Mesothelial cell of epicardium (in vitro differentiated cells): Measurements from ENCODE around the gene IL22RA1. TPM values are rescaled to one million over a fixed set of nuclear protein-coding genes. Genes with fewer than 3 reads are reported as not detected.

Source experiments
- DNase-seq, 2 experiments: peaks; one replicate each; pipeline ENCODE4 v3.0.0; 2021; ENCODE audit warnings: low spot score in 2 of 2; ENCODE audit not compliant: unreplicated experiment in 2 of 2
- H3K27ac Mint-ChIP-seq: 2 replicates; pipeline ENCODE4 v1.8.0; 2021; ENCODE audit warnings: mixed read lengths
- H3K27me3 Mint-ChIP-seq: 2 replicates; pipeline ENCODE4 v1.8.0; 2021; ENCODE audit warnings: low read depth, mixed read lengths
- H3K36me3 Mint-ChIP-seq: 2 replicates; pipeline ENCODE4 v1.8.0; 2021; ENCODE audit warnings: mixed read lengths
- H3K4me1 Mint-ChIP-seq: 2 replicates; pipeline ENCODE4 v1.8.0; 2021; ENCODE audit warnings: mixed read lengths
- H3K4me3 Mint-ChIP-seq: 2 replicates; pipeline ENCODE4 v1.8.0; 2021; ENCODE audit warnings: mild to moderate bottlenecking, moderate library complexity, mixed read lengths
- H3K9me3 Mint-ChIP-seq: 2 replicates; pipeline ENCODE4 v1.8.0; 2021; ENCODE audit warnings: mixed read lengths
- total RNA-seq: library from RNA; stranded (reverse); gene quantifications from 3 replicates; pipeline ENCODE4 v1.2.1, GENCODE V29; 2021
- TF ChIP-seq, protein P1 (sequence below): fragments of 200-600 bp; sonication (generic); IDR thresholded peaks from one replicate; pipeline ENCODE4 v1.5.0; 2021; ENCODE audit warnings: antibody characterized with exemption; ENCODE audit not compliant: unreplicated experiment

IL22RA1 gene
- total RNA-seq, 1 donor from 2014 or later = 0.09 TPM

DNA sequence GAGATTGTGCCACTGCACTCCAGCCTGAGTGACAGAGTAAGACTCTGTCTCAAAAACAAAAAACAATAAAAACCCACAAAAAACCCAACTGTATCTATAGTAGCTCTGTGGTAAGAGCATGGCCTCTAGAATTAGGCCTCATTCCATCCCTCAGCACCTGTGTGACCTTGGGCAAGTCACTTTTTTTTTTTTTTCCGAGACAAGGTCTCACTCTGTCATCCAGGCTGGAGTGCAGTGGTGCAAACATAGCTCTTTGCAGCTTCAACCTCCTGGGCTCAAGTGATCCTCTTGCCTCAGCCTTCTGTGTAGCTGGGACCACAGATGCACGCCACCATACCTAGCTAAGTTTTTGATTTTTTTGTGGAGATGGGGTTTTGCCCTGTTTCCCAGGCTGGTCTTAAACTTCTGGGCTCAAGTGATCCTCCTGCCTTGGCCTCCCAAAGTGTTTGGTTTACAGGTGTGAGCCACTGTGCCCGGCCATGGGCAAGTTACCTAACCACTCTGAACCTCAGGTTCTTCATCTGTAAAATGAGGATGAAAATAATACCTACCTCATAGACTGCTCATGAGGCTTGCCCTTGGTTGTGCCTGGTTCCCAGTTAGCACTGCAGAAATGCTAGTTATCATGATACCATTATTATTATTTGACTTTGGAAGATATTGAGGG, 15.7 kb downstream of the IL22RA1 start:
- DNase-seq = no peak
- TF ChIP-seq, protein P1, sequence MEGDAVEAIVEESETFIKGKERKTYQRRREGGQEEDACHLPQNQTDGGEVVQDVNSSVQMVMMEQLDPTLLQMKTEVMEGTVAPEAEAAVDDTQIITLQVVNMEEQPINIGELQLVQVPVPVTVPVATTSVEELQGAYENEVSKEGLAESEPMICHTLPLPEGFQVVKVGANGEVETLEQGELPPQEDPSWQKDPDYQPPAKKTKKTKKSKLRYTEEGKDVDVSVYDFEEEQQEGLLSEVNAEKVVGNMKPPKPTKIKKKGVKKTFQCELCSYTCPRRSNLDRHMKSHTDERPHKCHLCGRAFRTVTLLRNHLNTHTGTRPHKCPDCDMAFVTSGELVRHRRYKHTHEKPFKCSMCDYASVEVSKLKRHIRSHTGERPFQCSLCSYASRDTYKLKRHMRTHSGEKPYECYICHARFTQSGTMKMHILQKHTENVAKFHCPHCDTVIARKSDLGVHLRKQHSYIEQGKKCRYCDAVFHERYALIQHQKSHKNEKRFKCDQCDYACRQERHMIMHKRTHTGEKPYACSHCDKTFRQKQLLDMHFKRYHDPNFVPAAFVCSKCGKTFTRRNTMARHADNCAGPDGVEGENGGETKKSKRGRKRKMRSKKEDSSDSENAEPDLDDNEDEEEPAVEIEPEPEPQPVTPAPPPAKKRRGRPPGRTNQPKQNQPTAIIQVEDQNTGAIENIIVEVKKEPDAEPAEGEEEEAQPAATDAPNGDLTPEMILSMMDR = no peak
- H3K27me3 Mint-ChIP-seq = no peaks in the 10 kb centered on the region
- H3K27ac Mint-ChIP-seq = no peak overlapping the region
- H3K4me3 Mint-ChIP-seq = no peak overlapping the region
- peaks cover 19% of the 10 kb centered on the region for H3K9me3 Mint-ChIP-seq
- H3K4me1 Mint-ChIP-seq = no peaks in the 10 kb centered on the region
- no peaks in the 10 kb centered on the region for H3K36me3 Mint-ChIP-seq

DNA sequence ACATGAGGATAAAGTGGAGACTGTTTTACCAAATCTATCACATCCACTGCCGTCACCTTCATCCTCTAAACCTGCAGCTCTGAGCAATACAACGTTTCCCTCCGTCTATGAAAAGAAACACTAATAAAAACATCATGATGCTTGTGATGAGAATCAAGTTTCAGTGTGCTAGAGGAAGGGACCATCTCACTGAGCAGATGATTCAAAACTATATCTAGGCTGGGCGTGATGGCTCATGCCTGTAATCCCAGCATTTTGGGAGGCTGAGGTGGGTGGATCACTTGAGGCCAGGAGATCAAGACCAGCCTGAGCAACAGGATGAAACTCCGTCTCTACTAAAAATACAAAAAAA, 16.3 kb downstream of the IL22RA1 start:
- H3K9me3 Mint-ChIP-seq = peaks cover 18% of the 10 kb centered on the region
- peaks cover 3% of the 10 kb centered on the region for H3K27me3 Mint-ChIP-seq
- H3K4me1 Mint-ChIP-seq = no peaks in the 10 kb centered on the region
- H3K27ac Mint-ChIP-seq = no peak overlapping the region
- TF ChIP-seq, protein P1 = no peak
- no peak overlapping the region for H3K4me3 Mint-ChIP-seq
- no peak for DNase-seq
- H3K36me3 Mint-ChIP-seq = no peaks in the 10 kb centered on the region

DNA sequence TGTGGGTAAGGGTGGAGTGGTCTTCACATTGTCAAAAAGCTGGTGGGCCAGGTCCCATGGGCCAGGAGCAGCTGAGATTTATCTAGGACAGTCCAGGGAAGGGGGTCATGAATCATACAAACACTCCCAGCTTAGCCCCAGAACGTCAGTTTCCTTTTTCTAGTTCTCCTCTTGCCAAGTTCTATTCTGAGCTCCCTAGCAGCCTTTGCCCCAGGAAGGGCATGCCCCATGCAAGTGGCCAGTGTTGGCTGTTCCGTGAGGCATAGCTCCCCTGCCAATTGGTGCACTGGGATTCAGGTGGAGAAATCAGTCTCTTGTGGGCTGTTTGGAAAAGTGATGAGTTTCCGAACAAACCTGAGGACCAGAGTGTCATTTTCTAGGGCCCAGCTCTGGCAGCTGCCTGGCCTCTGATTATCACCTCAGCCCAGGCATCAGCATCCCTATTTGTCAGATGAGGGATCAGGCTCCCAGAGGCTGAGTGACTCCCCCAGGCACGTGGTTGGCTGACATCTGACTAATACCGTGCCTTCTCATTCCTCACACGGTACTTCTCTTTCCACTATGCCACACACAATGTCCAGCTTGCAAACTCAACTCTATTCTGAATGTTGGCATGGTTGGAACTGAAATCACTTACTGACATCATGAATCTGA, 16.8 kb downstream of the IL22RA1 start:
- Mint-ChIP-seq H3K4me1 (no peaks in the 10 kb centered on the region), H3K27ac (no peak overlapping the region), H3K27me3 (peaks cover 3% of the 10 kb centered on the region), H3K36me3 (no peaks in the 10 kb centered on the region), H3K9me3 (peaks cover 13% of the 10 kb centered on the region), H3K4me3 (no peak overlapping the region)
- TF ChIP-seq, protein P1 = no peak
- no peak for DNase-seq

DNA sequence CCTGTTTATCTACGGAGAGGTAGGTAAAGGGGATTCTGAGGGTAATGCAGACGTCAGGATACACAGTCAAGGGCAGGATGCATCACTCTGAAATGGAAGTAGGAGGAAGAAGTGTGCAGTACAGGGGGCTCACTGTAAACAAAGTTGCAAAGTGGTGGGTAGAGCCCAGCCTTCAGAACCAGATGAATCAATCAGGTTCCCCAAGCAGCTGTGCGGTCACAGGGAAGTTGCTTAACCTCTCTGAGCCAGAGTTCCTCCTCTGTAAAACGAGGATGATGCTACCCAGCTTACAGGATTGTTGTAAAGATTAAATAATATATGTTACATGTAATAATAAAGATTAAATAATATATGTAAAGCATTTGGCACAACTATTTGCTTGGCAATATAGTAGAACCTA, 17.5 kb downstream of the IL22RA1 start:
- no peak overlapping the region for H3K27ac Mint-ChIP-seq
- no peak overlapping the region for H3K4me3 Mint-ChIP-seq

DNA sequence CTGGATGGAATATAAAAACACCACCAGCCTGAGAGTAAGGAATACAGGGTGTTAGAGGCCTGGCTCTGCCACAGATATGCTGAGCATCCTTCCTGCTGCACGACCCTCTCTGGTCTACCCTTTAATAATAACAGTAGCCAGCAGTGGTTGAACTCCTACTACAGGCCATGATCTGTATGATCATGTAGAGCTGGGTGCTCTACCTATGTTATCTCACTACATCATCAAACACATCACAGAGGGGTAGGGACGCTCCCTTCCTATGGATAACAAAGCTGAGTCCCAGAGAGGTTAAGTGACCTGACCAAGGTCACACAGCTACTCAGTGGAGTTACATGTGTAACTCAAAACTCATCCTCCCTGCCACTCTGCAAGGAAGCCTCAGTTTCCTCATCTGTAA, 18.0 kb downstream of the IL22RA1 start:
- no peaks in the 10 kb centered on the region for H3K36me3 Mint-ChIP-seq
- no peak for DNase-seq
- peaks cover 6% of the 10 kb centered on the region for H3K4me1 Mint-ChIP-seq
- H3K27ac Mint-ChIP-seq = no peak overlapping the region
- H3K9me3 Mint-ChIP-seq = peaks cover 6% of the 10 kb centered on the region
- H3K27me3 Mint-ChIP-seq = peaks cover 3% of the 10 kb centered on the region
- no peak overlapping the region for H3K4me3 Mint-ChIP-seq
- TF ChIP-seq, protein P1 = no peak

More for the DNA sequence above, 17.5 kb downstream of the IL22RA1 start:
- Mint-ChIP-seq H3K27me3 (peaks cover 3% of the 10 kb centered on the region), H3K36me3 (no peaks in the 10 kb centered on the region), H3K9me3 (peaks cover 11% of the 10 kb centered on the region), H3K4me1 (peaks cover under 1% of the 10 kb centered on the region)
- TF ChIP-seq, protein P1 = no peak
- no peak for DNase-seq
